GM03348 (cell line): ENCODE results near the gene CPTP.

Experiments
- DNase-seq: peaks from one replicate; pipeline ENCODE4 v3.0.0; 2012; ENCODE audit warnings: low spot score

Gene CPTP

GRCh38 chr1:1292442-1292779, 32.2 kb upstream of the CPTP start:
- DNase-seq, result no peak

DNA sequence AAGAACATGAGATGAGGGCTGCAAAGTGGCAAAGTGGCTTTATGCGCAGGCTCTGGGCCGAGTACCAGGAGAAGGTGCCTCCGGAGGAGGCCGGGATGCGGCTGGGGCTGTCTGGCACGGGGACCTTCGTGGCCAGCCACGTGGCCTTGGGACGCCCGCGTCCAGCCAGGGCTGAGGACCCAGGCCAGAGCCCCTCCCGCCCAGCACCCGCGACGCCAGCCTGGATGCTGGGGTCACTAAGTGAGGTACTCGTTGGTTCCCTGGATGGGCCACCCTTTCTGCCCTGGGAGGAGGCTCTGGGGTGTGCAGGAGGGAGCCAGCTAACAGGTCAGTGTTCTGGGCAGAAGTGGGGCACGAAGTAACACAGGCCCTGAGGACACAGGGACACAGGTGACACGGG, 31.8 kb upstream of the CPTP start:
- no peak for DNase-seq

DNA sequence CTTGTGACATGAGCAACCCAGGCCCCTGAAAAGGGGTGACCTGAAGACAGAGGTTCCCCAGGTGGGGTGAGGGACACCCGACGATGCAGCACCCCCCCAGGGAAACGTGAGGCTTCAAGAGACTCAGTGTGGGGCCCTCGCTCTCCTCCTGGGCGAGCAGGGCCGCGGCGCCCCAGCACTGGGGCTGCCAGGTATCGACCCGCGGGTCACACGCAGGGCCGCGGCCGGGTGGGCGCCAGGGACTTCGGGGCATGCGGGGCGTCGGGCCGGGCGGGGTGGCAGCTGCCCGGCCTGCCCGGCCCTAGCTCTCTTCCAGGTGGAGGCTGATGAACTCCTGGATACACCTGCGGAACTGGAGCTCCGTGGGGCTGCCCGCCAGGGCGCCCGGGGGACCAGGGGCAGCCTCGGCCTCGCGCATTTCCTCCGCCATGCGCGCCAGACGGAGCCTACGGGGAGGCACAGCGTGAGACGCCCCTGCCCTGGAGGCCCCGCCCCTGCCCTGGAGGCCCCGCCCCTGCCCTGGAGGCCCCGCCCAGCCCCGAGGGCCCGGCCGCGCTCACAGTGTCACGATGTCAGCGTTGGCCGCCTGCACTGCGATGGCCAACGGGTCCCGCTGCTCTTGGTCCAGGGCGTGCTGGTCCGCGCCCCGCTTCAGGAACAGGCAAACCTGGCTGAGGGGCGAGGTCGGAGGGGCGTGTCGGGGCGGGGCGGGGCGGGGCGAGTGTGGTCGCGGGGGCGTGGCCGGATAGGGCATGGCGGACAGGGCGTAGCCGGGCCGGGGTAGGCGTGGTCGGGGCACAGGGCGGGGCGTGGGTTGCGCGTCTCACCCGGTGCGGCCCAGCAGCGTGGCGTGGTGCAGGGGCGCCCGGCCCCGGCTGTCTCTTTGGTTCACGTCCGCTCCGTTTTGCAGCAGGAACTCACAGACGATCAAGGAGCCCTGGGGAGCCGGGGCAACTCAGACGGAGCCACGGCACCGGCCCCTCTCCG, 31.0 kb upstream of the CPTP start:
- DNase-seq, result no peak

- no peak for DNase-seq
Observed at GRCh38 chr1:1294250-1294890, 30.2 kb upstream of the CPTP start.

- no peak for DNase-seq
Observed at GRCh38 chr1:1295154-1295923, 29.3 kb upstream of the CPTP start.

- no peak for DNase-seq
Observed at GRCh38 chr1:1296070-1297061, 28.2 kb upstream of the CPTP start.

DNA sequence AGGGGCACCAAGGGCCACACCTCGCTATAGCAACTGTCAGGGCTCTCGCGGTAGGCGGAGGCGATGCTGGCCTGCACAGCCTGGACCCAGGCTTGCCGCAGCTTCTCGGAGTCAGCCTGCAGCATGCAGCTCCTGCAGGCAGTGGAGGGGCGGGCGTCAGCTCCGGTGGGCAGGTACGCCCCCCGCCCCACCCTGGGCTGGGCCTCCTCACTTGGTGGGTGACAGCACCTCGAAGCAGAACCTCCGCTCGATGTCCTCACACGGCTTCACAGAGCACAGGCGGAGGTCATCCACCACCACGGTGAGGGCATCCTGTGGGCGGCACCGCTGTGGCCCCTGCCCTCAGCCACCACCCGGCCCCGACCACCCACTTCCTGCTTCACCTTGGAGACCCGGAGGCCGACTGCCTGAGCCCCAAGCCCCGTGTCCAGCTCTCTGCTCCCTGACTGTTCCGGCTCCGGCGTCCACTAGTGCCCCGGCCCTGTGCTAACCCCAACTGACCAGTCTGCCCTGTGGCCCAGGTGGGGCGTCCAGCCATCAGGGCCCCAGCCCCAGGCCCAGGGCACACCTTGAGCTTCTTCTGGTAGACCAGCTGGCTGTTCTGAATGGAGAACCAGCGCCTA, 26.7 kb upstream of the CPTP start:
- DNase-seq, result no peak

DNA sequence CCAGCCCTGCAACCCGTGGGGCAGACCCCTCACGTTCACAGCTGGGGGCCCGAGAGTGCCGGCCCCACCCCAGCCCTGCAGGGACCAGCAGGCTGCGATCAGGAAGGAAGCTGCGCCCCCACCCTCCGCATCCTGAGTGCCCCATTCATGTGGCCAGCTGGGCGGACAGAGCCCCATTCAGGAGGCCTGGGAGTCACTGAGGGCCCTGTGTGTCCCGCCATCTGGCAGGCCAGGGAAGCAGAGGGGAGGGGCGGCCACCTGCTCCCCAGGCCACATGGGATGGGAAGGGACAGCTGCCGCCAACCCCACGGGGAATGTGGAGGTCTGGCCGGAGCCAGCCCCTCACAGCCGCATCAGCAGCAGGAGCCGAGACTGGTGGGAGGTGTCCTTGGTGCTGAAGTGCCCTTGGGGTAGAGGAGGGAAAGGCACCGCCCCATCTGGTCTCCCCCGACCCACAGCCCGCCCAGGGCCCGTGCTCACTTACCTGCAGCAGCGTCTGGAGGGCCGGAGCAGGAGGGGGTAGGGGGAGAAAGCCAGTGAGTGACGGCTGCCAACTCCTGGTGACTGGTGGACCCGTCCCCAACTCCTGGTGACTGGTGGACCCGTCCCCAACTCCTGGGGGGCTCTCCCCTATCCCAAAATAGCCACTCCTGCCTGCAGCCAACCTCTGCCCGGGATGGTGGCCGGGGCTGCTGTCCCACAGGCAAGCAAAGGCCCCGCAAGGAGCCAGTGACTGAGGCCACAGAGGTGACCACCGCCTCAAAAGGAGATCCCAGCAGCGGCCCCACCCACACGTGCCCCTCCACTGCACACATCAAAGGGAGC, 25.5 kb upstream of the CPTP start:
- DNase-seq, result no peak

DNA sequence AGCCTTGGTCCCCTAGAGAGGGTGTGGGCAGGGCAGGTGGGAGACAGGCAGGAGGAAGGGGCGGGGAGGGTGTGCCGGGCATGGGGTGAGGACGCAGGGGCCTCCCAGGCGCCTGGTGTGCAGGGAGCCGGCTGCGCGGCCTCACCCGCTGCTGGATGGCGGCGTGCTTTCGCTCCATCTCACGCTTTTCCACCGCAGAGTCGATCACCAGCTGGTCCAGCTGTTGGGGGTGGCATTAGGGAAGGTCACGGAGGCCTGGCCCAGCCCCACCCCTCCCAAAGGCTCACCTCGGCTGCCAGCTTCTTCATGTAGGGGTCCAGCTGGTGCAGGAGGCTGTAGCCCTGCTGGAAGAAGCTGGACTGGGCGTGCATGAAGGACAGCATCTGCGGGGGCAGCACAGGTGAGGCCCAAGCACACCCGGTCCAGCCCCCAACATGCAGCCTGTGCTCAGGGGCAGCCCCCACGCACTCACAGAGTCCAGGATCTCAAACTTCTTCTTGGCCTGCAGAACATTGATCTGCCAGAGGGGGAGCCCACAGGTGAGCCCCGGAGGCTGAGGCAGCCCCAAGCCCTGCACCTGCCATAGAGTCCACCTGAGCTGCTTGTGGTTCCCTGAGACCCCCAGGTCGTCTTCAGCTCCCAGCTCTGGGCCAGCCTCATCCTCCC, 24.8 kb upstream of the CPTP start:
- DNase-seq, result no peak

- no peak for DNase-seq
Observed at GRCh38 chr1:1300352-1300739, 24.3 kb upstream of the CPTP start.

GRCh38 chr1:1302006-1302430, 22.6 kb upstream of the CPTP start:
- DNase-seq, result no peak

GRCh38 chr1:1302951-1303509, 21.6 kb upstream of the CPTP start:
- no peak for DNase-seq

DNA sequence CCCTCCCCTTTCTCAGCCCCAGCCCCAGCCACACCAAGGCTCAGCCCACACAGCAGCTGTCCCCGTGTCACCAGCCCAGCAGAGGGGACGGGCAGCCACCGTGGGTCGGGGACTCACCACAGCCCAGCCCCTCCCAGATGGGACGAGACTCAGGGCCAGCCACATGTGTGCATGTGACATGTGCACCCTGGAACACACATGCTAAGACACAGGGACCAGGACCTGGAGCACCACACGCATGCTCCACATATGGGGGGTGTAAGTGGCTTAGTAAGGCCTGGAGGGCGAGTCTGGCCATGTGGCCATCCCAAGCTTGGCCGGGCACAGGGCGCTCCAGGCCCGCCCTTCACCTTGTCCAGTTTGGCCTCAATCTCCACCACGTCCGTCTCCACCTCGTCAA, 20.9 kb upstream of the CPTP start:
- no peak for DNase-seq

- DNase-seq, result peak; percentile 89
Observed at GRCh38 chr1:1304331-1305299, 20.0 kb upstream of the CPTP start.

DNA sequence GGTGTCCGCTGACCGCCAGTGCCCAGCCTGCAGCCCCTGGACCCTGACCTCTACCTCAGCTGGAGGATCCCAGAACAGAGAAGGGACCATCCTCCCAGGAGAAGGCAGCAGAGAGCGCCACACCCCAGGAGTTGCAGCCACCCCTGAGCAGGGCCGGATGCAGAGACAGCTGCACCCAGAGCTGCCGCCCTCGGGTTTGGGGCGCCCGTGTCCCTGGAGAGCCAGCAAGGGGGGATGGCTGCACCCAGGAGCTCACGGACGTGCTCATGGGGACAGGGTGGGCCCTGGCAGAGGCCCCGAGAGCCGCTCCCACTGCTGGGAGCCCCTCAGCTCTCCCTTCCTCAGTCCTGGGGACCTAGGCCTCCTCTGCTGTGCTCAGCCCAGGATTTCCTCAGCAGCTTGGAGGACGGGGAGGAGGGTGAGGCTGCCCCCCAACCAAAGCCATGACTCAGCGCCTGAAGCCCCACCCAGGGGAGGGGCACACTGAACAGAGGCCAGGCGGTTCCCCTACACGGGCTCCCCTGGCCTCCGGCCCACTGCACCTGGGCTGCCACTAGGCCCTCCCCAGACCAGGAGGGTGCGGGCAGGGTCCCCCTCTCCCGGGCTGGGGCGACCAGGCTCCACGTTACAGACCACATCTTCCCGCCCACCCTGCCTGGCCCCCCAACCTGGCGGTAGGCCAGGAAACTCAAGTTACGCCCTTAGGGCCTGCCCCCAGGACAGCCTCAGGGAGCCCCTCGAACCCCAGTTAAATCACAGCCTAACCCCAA, 19.1 kb upstream of the CPTP start:
- DNase-seq, result peak; percentile 87

- DNase-seq, result peak; percentile 40
Observed at GRCh38 chr1:1306070-1306660, 18.4 kb upstream of the CPTP start.
